Endodermal cell (in vitro differentiated cells): ENCODE results near the gene SLC45A3. TPM values are rescaled to one million over a fixed set of nuclear protein-coding genes. Genes with fewer than 3 reads are reported as not detected.

Source experiments
- DNase-seq: peaks from one replicate; pipeline ENCODE4 v3.0.0-alpha.2; 2017
- H3K27ac ChIP-seq: 2 replicates; pipeline ENCODE4 v1.5.1; 2013; ENCODE audit warnings: mild to moderate bottlenecking, low read depth, low read length, moderate library complexity
- H3K27me3 ChIP-seq: 2 replicates; pipeline ENCODE4 v1.6.1; 2013; ENCODE audit warnings: mild to moderate bottlenecking, low read length, moderate library complexity; ENCODE audit not compliant: insufficient read depth, control insufficient read depth, poor library complexity, severe bottlenecking
- H3K36me3 ChIP-seq: 2 replicates; pipeline ENCODE4 v1.7.0; 2013; ENCODE audit warnings: mild to moderate bottlenecking, low read length, moderate library complexity; ENCODE audit not compliant: control insufficient read depth, insufficient read depth
- H3K4me1 ChIP-seq: one replicate; pipeline ENCODE4 v1.7.0; 2013; ENCODE audit warnings: low read length; ENCODE audit not compliant: control insufficient read depth, insufficient read depth
- H3K4me3 ChIP-seq: 2 replicates; pipeline ENCODE4 v1.5.1; 2013; ENCODE audit warnings: mild to moderate bottlenecking, low read length, moderate library complexity
- H3K9ac ChIP-seq: 2 replicates; pipeline ENCODE4 v1.6.1; 2013; ENCODE audit warnings: mild to moderate bottlenecking, low read length, moderate library complexity; ENCODE audit not compliant: poor library complexity, severe bottlenecking; ENCODE audit errors: extremely low read depth
- H3K9me3 ChIP-seq: 2 replicates; pipeline ENCODE4 v1.6.1; 2013; ENCODE audit warnings: mild to moderate bottlenecking, low read length, moderate library complexity; ENCODE audit not compliant: control insufficient read depth
- H3K27ac Mint-ChIP-seq: 2 replicates; pipeline ENCODE4 v1.8.0; 2020; ENCODE audit warnings: mixed read lengths
- H3K27me3 Mint-ChIP-seq: 2 replicates; pipeline ENCODE4 v1.8.0; 2021; ENCODE audit warnings: mild to moderate bottlenecking, mixed read lengths; ENCODE audit not compliant: insufficient read depth
- H3K36me3 Mint-ChIP-seq: 2 replicates; pipeline ENCODE4 v1.8.0; 2020; ENCODE audit warnings: low read depth, mixed read lengths
- H3K4me1 Mint-ChIP-seq: 2 replicates; pipeline ENCODE4 v1.8.0; 2020; ENCODE audit warnings: mixed read lengths
- H3K4me3 Mint-ChIP-seq: 2 replicates; pipeline ENCODE4 v1.8.0; 2020; ENCODE audit warnings: mild to moderate bottlenecking, moderate library complexity, mixed read lengths
- H3K9me3 Mint-ChIP-seq: 2 replicates; pipeline ENCODE4 v1.8.0; 2020; ENCODE audit warnings: mild to moderate bottlenecking, mixed read lengths
- CTCF ChIP-seq: fragments of 200-600 bp; sonication (generic); conservative IDR thresholded peaks from 2 replicates; pipeline ENCODE4 v1.5.0; 2021; ENCODE audit warnings: antibody characterized with exemption, mild to moderate bottlenecking
- WGBS, 2 experiments: methylation state at CpG; one replicate each; pipeline versions ENCODE4 v1.1.5 to v1.1.7; 2013; ENCODE audit warnings: missing lambda C conversion rate in 2 of 2, mixed read lengths in 1 of 2; ENCODE audit not compliant: insufficient coverage in 1 of 2, insufficient read length in 1 of 2; 5-methylcytosine and 5-hydroxymethylcytosine counted together
- total RNA-seq, 2 donors: library from RNA; stranded (reverse); fragmentation: NEBNext Ultra II Directional in 1 of 2; extraction: Animal tissue kit (Norgen Biotek cat#: 25700) in 1 of 2; gene quantifications; 2 replicates in 1 of 2; 3 replicates in 1 of 2; pipeline ENCODE4 v1.2.1, GENCODE V29; 2021

Gene SLC45A3
- total RNA-seq, 2 donors from 2014 or later: 7.9 to 10.2 TPM

GRCh38 chr1:205675247-205675646, 5.1 kb downstream of the SLC45A3 start:
- H3K27me3 Mint-ChIP-seq: no peaks in the 10 kb centered on the region

DNA sequence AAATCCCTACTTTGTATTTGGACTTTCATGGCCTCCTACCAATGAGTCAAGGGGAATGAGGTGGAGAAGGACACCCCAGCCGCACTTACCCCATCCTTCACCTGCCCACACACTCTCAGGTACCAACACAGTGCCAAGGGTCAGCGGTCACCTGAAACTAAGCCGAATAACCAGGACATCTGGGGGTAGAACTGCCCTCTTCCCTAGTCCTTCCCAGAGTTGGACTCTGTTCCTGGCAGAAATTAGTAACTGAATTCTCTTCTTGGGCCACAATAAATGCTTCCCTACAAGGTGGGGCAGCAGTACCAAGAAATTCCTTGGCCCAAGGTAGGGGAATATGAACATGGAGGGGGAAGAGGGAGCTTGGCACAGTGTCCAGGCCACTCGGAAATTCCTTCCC, 7.3 kb downstream of the SLC45A3 start:
- H3K9me3 ChIP-seq: no peaks in the 10 kb centered on the region
- no peaks in the 10 kb centered on the region for H3K9me3 Mint-ChIP-seq
- no peak for TF ChIP-seq CTCF
- peak; percentile 43 for DNase-seq
- H3K4me1 Mint-ChIP-seq: peaks cover 67% of the 10 kb centered on the region
- H3K4me3 Mint-ChIP-seq: no peak overlapping the region
- no peak overlapping the region for H3K4me3 ChIP-seq
- peaks cover 6% of the 10 kb centered on the region for H3K27me3 Mint-ChIP-seq
- H3K27me3 ChIP-seq: no peaks in the 10 kb centered on the region
- no peak overlapping the region for H3K9ac ChIP-seq
- WGBS, 2 experiments: 92% methylated on average over 4 of the region's 4 CpGs; no CpG with 5 or more reads in 1 of the 2 experiments
- peak overlapping the region; percentile 92 for H3K27ac Mint-ChIP-seq
- no peaks in the 10 kb centered on the region for H3K36me3 Mint-ChIP-seq
- H3K4me1 ChIP-seq: peaks cover 24% of the 10 kb centered on the region
- H3K36me3 ChIP-seq: no peaks in the 10 kb centered on the region
- H3K27ac ChIP-seq: no peak overlapping the region

More at GRCh38 chr1:205675247-205675646, 5.1 kb downstream of the SLC45A3 start:
- Mint-ChIP-seq H3K9me3 (no peaks in the 10 kb centered on the region), H3K4me3 (no peak overlapping the region), H3K4me1 (peaks cover 58% of the 10 kb centered on the region), H3K27ac (peak overlapping the region; percentile 31), H3K36me3 (no peaks in the 10 kb centered on the region)
- Histone ChIP-seq H3K4me1 (peaks cover 26% of the 10 kb centered on the region), H3K4me3 (no peak overlapping the region), H3K9ac (no peak overlapping the region), H3K36me3 (no peaks in the 10 kb centered on the region), H3K27ac (no peak overlapping the region), H3K27me3 (no peaks in the 10 kb centered on the region), H3K9me3 (no peaks in the 10 kb centered on the region)
- TF ChIP-seq CTCF: no peak
- no peak for DNase-seq
- WGBS, 2 experiments: 91 to 95% methylated on average over 3 to 4 of the region's 4 CpGs

- WGBS, 2 experiments: 71 to 74% methylated on average over 8 to 11 of the region's 11 CpGs
- Mint-ChIP-seq H3K27me3 (peaks cover 6% of the 10 kb centered on the region), H3K36me3 (no peaks in the 10 kb centered on the region), H3K9me3 (no peaks in the 10 kb centered on the region), H3K4me1 (peaks cover 67% of the 10 kb centered on the region), H3K4me3 (no peak overlapping the region), H3K27ac (peak overlapping the region; percentile 92)
- Histone ChIP-seq H3K27ac (no peak overlapping the region), H3K4me1 (peaks cover 24% of the 10 kb centered on the region), H3K27me3 (no peaks in the 10 kb centered on the region), H3K9me3 (no peaks in the 10 kb centered on the region), H3K9ac (no peak overlapping the region), H3K4me3 (no peak overlapping the region), H3K36me3 (no peaks in the 10 kb centered on the region)
- no peak for DNase-seq
- TF ChIP-seq CTCF: peak; percentile 4
These were observed 7.9 kb downstream of the SLC45A3 start for GRCh38 chr1:205672395-205672889.
